Measurements from ENCODE around the gene TBC1D9.

GRCh38 chr4:140738139-140738538, 18.0 kb downstream of the TBC1D9 start:
- TF ChIP-seq CTCF (IDR thresholded peaks at IDR 0.05) (no peak), POLR2A (IDR thresholded peaks at IDR 0.05) (no peak)
